Neural cell (in vitro differentiated cells): Measurements from ENCODE around the gene TEDC2.

Source experiments
- EZH2 ChIP-seq: fragments of 200-600, 300-800 bp; shearing (Covaris generic), sonication (generic); IDR thresholded peaks from 2 replicates; pipeline ENCODE4 v1.6.1; 2014; ENCODE audit warnings: antibody characterized with exemption, low read length, borderline replicate concordance, mild to moderate bottlenecking; ENCODE audit not compliant: insufficient read depth, poor library complexity, severe bottlenecking
- MXI1 ChIP-seq: fragments of 450-650 bp; conservative IDR thresholded peaks from 2 replicates; pipeline ENCODE4 v1.6.1; 2014; ENCODE audit warnings: antibody characterized with exemption, mild to moderate bottlenecking; ENCODE audit not compliant: poor library complexity, severe bottlenecking
- POLR2AphosphoS5 ChIP-seq: IDR thresholded peaks from 2 replicates; pipeline ENCODE4 v1.6.1; 2012
- RAD21 ChIP-seq: fragments of 450-650 bp; conservative IDR thresholded peaks from 2 replicates; pipeline ENCODE4 v1.6.1; 2014; ENCODE audit warnings: antibody characterized with exemption, mild to moderate bottlenecking, moderate library complexity
- TF ChIP-seq, protein P1 (sequence below): fragments of 450-650 bp; IDR thresholded peaks from 2 replicates; pipeline ENCODE4 v1.5.1; 2014; ENCODE audit warnings: antibody characterized with exemption, mild to moderate bottlenecking, moderate library complexity; ENCODE audit not compliant: poor library complexity, severe bottlenecking
- TF ChIP-seq, protein P2 (sequence below): IDR thresholded peaks from 2 replicates; pipeline ENCODE4 v1.6.1; 2012; ENCODE audit warnings: borderline replicate concordance

DNA sequence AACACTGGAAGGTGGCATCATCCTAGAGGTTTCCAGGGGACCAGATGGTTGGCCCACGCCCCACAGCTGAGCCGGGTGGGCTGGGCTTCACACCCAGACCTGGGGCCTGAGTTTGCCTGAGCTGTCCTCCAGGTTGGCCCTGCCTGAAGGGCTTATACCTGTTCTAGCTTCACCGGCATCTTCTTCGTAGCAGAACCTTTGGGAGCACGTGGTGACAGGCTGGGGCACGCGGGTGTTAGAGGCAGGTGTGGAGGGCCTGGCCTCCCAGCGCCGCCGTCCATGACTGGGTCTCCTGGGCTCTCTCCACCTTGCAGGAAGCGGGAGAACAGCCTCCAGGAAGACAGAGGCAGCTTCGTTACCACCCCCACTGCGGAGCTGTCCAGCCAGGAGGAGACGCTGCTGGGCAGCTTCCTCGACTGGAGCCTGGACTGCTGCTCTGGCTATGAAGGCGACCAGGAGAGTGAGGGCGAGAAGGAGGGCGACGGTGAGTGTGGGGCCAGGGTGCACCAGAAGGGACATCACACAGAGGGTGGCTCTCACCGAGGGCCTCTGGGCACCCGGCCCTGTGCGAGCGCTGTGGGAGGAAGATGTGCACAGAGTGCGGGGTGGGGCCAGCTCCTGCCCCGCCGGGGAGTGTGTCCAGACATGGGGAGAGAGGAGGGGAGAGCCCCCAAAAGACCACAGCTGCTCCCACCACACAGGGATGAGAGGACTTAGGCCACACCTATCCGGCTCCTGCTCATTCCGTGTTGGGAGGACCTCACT lies 4.6 kb upstream of the TEDC2 start:
- TF ChIP-seq, protein P1, sequence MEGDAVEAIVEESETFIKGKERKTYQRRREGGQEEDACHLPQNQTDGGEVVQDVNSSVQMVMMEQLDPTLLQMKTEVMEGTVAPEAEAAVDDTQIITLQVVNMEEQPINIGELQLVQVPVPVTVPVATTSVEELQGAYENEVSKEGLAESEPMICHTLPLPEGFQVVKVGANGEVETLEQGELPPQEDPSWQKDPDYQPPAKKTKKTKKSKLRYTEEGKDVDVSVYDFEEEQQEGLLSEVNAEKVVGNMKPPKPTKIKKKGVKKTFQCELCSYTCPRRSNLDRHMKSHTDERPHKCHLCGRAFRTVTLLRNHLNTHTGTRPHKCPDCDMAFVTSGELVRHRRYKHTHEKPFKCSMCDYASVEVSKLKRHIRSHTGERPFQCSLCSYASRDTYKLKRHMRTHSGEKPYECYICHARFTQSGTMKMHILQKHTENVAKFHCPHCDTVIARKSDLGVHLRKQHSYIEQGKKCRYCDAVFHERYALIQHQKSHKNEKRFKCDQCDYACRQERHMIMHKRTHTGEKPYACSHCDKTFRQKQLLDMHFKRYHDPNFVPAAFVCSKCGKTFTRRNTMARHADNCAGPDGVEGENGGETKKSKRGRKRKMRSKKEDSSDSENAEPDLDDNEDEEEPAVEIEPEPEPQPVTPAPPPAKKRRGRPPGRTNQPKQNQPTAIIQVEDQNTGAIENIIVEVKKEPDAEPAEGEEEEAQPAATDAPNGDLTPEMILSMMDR = no peak
- TF ChIP-seq MXI1 (no peak), EZH2 (no peak), POLR2AphosphoS5 (no peak), RAD21 (no peak)
- TF ChIP-seq, protein P2, sequence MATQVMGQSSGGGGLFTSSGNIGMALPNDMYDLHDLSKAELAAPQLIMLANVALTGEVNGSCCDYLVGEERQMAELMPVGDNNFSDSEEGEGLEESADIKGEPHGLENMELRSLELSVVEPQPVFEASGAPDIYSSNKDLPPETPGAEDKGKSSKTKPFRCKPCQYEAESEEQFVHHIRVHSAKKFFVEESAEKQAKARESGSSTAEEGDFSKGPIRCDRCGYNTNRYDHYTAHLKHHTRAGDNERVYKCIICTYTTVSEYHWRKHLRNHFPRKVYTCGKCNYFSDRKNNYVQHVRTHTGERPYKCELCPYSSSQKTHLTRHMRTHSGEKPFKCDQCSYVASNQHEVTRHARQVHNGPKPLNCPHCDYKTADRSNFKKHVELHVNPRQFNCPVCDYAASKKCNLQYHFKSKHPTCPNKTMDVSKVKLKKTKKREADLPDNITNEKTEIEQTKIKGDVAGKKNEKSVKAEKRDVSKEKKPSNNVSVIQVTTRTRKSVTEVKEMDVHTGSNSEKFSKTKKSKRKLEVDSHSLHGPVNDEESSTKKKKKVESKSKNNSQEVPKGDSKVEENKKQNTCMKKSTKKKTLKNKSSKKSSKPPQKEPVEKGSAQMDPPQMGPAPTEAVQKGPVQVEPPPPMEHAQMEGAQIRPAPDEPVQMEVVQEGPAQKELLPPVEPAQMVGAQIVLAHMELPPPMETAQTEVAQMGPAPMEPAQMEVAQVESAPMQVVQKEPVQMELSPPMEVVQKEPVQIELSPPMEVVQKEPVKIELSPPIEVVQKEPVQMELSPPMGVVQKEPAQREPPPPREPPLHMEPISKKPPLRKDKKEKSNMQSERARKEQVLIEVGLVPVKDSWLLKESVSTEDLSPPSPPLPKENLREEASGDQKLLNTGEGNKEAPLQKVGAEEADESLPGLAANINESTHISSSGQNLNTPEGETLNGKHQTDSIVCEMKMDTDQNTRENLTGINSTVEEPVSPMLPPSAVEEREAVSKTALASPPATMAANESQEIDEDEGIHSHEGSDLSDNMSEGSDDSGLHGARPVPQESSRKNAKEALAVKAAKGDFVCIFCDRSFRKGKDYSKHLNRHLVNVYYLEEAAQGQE = no peak
